ENCODE data around the gene HES1. TPM values are rescaled to one million over a fixed set of nuclear protein-coding genes. Genes with fewer than 3 reads are reported as not detected.
A peak's percentile ranks its signal among the peaks of the same experiment; 100 is the strongest.

The HES1 gene
- total RNA-seq, 1 donor from 2014 or later: 100 TPM

DNA sequence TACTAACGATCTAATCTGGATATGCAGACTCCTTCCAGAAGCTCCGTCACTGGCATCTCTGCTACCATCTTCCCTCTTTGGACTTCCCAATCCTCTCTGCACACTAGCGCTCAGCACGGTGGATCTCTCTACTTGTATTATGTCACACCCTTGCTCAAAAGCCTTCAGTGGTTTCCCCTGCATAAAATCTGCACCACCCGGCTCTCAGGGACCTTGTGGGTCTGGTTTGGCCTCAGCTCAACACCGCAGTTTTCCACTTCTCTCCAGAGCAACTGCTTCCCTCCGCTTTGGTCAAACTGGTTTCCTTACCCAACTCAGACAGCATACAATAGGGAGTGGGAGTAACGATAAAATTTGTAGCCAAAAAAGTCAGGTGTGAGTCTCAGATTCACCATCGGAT lies 30.7 kb upstream of the HES1 start:
- no peaks in the 10 kb centered on the region for H3K36me3 Mint-ChIP-seq
- H3K4me3 Mint-ChIP-seq: no peak overlapping the region
- peaks cover 34% of the 10 kb centered on the region for H3K4me1 Mint-ChIP-seq (ENCODE audit: unreplicated experiment)
- TF ChIP-seq, protein P1, sequence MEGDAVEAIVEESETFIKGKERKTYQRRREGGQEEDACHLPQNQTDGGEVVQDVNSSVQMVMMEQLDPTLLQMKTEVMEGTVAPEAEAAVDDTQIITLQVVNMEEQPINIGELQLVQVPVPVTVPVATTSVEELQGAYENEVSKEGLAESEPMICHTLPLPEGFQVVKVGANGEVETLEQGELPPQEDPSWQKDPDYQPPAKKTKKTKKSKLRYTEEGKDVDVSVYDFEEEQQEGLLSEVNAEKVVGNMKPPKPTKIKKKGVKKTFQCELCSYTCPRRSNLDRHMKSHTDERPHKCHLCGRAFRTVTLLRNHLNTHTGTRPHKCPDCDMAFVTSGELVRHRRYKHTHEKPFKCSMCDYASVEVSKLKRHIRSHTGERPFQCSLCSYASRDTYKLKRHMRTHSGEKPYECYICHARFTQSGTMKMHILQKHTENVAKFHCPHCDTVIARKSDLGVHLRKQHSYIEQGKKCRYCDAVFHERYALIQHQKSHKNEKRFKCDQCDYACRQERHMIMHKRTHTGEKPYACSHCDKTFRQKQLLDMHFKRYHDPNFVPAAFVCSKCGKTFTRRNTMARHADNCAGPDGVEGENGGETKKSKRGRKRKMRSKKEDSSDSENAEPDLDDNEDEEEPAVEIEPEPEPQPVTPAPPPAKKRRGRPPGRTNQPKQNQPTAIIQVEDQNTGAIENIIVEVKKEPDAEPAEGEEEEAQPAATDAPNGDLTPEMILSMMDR (conservative IDR thresholded peaks at IDR 0.05): no peak
- H3K9me3 Mint-ChIP-seq: no peaks in the 10 kb centered on the region
- no peak overlapping the region for H3K27ac Mint-ChIP-seq
- peaks cover 2% of the 10 kb centered on the region for H3K27me3 Mint-ChIP-seq
- DNase-seq (ENCODE audit: extremely low spot score, unreplicated experiment): no peak

DNA sequence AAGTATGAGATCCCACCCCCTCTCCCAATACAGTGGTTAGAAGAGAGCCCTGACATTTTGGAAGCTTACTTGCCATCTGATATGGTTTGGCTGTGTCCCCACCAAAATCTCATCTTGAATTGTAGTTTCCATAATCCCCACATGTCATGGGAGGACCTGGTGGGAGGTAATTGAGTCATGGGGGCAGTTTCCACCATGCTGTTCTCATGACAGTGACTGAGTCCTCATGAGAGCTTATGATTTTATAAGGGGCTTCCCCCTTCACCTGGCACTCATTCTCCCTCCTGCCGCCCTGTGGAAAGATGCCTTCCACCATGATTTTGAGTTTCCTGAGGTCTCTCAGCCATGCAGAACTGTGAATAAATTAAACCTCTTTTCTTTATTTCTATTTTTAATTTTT lies 28.8 kb upstream of the HES1 start:
- Mint-ChIP-seq H3K4me3 (no peak overlapping the region), H3K36me3 (no peaks in the 10 kb centered on the region), H3K27ac (no peak overlapping the region), H3K9me3 (no peaks in the 10 kb centered on the region), H3K27me3 (peaks cover 2% of the 10 kb centered on the region), H3K4me1 (ENCODE audit: unreplicated experiment) (peaks cover 27% of the 10 kb centered on the region)
- TF ChIP-seq, protein P1 (conservative IDR thresholded peaks at IDR 0.05): no peak
- DNase-seq (ENCODE audit: extremely low spot score, unreplicated experiment): no peak

DNA sequence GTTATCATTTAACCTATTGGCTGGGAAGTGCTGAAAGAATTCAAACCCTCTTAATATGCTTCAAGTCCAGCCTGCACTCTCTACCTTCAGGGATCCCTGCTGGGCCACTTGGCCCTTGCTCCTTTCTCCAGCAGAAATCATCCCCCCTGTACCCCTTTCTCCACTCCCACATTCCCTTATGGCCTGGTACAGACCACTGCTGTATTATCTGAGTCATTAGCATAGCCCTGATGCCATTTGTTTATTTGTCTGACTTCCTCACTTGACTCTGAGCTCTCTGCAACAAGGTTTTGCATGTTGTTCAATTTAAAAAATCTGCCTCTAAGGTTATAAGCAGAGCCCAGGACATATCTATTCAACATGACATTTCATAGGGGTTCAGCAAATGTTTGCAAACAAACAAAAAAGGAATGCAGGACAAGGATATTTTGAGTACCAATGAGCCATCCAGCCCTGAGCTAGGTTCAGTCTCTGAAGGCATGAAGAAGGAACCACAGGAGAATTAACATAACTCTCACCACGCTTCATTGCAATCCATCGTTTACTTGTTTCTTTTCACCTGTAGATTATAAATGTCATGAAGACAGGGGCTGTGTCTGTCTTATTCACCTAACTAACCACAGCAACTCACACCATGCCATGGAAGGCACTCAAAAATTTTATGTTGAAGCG lies 26.6 kb upstream of the HES1 start:
- Mint-ChIP-seq H3K27me3 (peaks cover 2% of the 10 kb centered on the region), H3K4me1 (ENCODE audit: unreplicated experiment) (peaks cover 23% of the 10 kb centered on the region), H3K4me3 (no peak overlapping the region), H3K9me3 (no peaks in the 10 kb centered on the region), H3K36me3 (no peaks in the 10 kb centered on the region), H3K27ac (no peak overlapping the region)
- TF ChIP-seq, protein P1 (conservative IDR thresholded peaks at IDR 0.05): no peak
- DNase-seq (ENCODE audit: extremely low spot score, unreplicated experiment): no peak

DNA sequence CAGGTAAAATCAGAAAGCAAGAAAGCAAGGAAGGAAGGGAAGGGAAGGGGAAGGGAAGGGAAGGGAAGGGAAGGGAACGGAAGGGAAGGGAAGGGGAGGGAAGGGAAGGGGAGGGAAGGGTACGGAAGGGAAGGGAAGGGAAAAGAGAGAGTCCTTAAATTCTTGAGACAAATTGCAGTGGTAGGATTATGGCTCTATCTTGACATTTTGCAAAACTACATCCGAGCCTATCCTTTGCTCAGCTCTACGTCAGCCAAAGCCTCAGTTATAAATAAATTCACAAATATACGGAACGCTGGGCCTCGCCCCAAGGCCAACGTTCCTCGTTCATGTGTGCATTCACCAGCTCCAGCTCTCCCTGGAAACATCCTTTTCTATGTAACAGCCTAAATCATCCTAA lies 25.5 kb upstream of the HES1 start:
- no peak overlapping the region for H3K27ac Mint-ChIP-seq
- H3K9me3 Mint-ChIP-seq: no peaks in the 10 kb centered on the region
- DNase-seq (ENCODE audit: extremely low spot score, unreplicated experiment): no peak
- no peak overlapping the region for H3K4me3 Mint-ChIP-seq
- H3K27me3 Mint-ChIP-seq: peaks cover 2% of the 10 kb centered on the region
- H3K36me3 Mint-ChIP-seq: no peaks in the 10 kb centered on the region
- peaks cover 23% of the 10 kb centered on the region for H3K4me1 Mint-ChIP-seq (ENCODE audit: unreplicated experiment)
- TF ChIP-seq, protein P1 (conservative IDR thresholded peaks at IDR 0.05): no peak

DNA sequence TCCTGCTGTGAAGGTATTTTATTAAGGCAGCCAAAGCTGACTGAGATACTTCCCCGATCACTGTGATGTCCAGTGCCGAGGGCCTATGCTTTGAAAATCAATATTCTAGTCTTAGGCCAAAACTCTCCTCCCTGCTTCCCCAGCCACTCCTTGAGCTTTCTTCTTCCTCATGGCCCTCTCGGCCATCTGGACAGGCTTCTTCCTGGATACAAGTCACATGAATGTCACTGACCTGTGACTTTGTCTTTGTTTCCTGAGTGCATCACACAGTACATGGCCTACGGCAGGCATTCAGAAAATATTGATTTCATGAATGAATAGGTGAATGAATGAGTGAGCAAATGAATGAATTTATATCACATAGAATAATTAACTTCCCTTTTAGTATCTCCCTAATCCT lies 24.6 kb upstream of the HES1 start:
- H3K27me3 Mint-ChIP-seq: no peaks in the 10 kb centered on the region
- peak overlapping the region; percentile 2 for H3K27ac Mint-ChIP-seq
- H3K4me1 Mint-ChIP-seq (ENCODE audit: unreplicated experiment): peaks cover 23% of the 10 kb centered on the region
- DNase-seq (ENCODE audit: extremely low spot score, unreplicated experiment): no peak
- H3K36me3 Mint-ChIP-seq: no peaks in the 10 kb centered on the region
- H3K9me3 Mint-ChIP-seq: no peaks in the 10 kb centered on the region
- no peak overlapping the region for H3K4me3 Mint-ChIP-seq
- TF ChIP-seq, protein P1 (conservative IDR thresholded peaks at IDR 0.05): no peak

Measured in type B pancreatic cell (in vitro differentiated cells).